ENCODE results near the gene ALG1. TPM values are rescaled to one million over a fixed set of nuclear protein-coding genes. Genes with fewer than 3 reads are reported as not detected.

Gene ALG1
- total and polyA plus RNA-seq, 10 of the 15 experiments (the other 5 are each of a cell fraction or from before 2014, with no cell fraction given) = 1.5 to 43.2 (median 23.8) TPM

DNA sequence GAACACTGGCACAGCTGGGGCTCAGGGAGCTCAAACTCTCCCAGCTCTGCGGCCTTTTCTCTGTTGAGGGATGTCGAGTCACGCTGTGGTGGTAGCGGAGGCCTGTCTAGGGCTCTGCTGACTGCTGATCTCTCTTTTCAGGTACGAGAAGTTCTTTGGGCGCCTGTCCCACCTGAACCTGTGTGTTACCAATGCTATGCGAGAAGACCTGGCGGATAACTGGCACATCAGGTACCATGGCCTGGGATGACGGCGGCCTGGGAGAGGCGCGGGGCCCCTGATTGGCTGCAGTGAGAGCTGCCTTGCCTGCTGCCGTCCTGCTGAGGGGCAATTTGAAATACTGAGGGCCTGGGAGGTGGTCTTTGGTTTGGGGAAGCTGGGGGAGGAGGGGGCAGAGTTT lies 5.7 kb downstream of the ALG1 start:
- WGBS (ENCODE audit: insufficient coverage, insufficient replicate concordance, low lambda C conversion rate, missing lambda C conversion rate) = 98% methylated on average over 13 of the region's 13 CpGs
- CTCF ChIA-PET = no interaction called here
- Histone ChIP-seq H2AFZ (ENCODE audit: control insufficient read depth, low read depth, low read length) (no peak overlapping the region), H3K27ac (ENCODE audit: control insufficient read depth, insufficient read depth) (no peak overlapping the region), H3K4me2 (ENCODE audit: control insufficient read depth, insufficient read depth) (no peak overlapping the region), H3K36me3 (ENCODE audit: control insufficient read depth in 2 of 2, insufficient read depth in 2 of 2, low read length in 1 of 2) (peaks cover 5% of the 10 kb centered on the region in 2 experiments; a peak in 3 of 4 replicates), H3K4me1 (ENCODE audit: control insufficient read depth, insufficient read depth, low read length) (peaks cover 5% of the 10 kb centered on the region; the same call in 1 of the 2 replicates), H4K20me1 (ENCODE audit: control insufficient read depth, insufficient read depth) (no peaks in the 10 kb centered on the region), H3K79me2 (ENCODE audit: control insufficient read depth, insufficient read depth, low read length) (peaks cover 7% of the 10 kb centered on the region), H3K4me3 (no peak overlapping the region), H3K9ac (ENCODE audit: control insufficient read depth, insufficient read depth, low read length) (no peak overlapping the region), H3K27me3 (replicated peaks in 1 of 2; ENCODE audit: control insufficient read depth in 2 of 2, insufficient read depth in 2 of 2, low read length in 1 of 2) (no peaks in the 10 kb centered on the region), H3K9me3 (replicated peaks; ENCODE audit: control insufficient read depth, insufficient read depth, low read length) (no peaks in the 10 kb centered on the region)
- BruUV-seq (replicated peaks) = no TSS peak
- ATAC-seq (no peak), FAIRE-seq (no peak), DNase-seq (ENCODE audit: low read depth, low spot score) (no peak)
- in situ Hi-C loops (cut with MboI) (no loop called here), intact Hi-C loops (cut with micrococcal nuclease; ENCODE audit: unreplicated experiment) (no loop called here)
- POLR2A ChIA-PET = no interaction called here
- RAD21 ChIA-PET (ENCODE audit: unreplicated experiment) = no interaction called here
- SMC1A ChIA-PET (ENCODE audit: uncharacterized antibody, unreplicated experiment) = no interaction called here
- TF ChIP-seq CREM (IDR thresholded peaks at IDR 0.05; ENCODE audit: low read depth) (no peak), JUNB (IDR thresholded peaks at IDR 0.05) (no peak), ZNF207 (IDR thresholded peaks at IDR 0.05; ENCODE audit: borderline replicate concordance) (no peak), FOXK2 (IDR thresholded peaks at IDR 0.05) (no peak), NFYA (IDR thresholded peaks at IDR 0.05; ENCODE audit: borderline replicate concordance, low read depth, low read length) (no peak), RUNX3 (IDR thresholded peaks at IDR 0.05; ENCODE audit: low read length) (no peak)
- TF ChIP-seq, protein P1, sequence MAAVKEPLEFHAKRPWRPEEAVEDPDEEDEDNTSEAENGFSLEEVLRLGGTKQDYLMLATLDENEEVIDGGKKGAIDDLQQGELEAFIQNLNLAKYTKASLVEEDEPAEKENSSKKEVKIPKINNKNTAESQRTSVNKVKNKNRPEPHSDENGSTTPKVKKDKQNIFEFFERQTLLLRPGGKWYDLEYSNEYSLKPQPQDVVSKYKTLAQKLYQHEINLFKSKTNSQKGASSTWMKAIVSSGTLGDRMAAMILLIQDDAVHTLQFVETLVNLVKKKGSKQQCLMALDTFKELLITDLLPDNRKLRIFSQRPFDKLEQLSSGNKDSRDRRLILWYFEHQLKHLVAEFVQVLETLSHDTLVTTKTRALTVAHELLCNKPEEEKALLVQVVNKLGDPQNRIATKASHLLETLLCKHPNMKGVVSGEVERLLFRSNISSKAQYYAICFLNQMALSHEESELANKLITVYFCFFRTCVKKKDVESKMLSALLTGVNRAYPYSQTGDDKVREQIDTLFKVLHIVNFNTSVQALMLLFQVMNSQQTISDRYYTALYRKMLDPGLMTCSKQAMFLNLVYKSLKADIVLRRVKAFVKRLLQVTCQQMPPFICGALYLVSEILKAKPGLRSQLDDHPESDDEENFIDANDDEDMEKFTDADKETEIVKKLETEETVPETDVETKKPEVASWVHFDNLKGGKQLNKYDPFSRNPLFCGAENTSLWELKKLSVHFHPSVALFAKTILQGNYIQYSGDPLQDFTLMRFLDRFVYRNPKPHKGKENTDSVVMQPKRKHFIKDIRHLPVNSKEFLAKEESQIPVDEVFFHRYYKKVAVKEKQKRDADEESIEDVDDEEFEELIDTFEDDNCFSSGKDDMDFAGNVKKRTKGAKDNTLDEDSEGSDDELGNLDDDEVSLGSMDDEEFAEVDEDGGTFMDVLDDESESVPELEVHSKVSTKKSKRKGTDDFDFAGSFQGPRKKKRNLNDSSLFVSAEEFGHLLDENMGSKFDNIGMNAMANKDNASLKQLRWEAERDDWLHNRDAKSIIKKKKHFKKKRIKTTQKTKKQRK (IDR thresholded peaks at IDR 0.05; ENCODE audit: low read depth, low read length) = no peak
- TF ChIP-seq, protein P2, sequence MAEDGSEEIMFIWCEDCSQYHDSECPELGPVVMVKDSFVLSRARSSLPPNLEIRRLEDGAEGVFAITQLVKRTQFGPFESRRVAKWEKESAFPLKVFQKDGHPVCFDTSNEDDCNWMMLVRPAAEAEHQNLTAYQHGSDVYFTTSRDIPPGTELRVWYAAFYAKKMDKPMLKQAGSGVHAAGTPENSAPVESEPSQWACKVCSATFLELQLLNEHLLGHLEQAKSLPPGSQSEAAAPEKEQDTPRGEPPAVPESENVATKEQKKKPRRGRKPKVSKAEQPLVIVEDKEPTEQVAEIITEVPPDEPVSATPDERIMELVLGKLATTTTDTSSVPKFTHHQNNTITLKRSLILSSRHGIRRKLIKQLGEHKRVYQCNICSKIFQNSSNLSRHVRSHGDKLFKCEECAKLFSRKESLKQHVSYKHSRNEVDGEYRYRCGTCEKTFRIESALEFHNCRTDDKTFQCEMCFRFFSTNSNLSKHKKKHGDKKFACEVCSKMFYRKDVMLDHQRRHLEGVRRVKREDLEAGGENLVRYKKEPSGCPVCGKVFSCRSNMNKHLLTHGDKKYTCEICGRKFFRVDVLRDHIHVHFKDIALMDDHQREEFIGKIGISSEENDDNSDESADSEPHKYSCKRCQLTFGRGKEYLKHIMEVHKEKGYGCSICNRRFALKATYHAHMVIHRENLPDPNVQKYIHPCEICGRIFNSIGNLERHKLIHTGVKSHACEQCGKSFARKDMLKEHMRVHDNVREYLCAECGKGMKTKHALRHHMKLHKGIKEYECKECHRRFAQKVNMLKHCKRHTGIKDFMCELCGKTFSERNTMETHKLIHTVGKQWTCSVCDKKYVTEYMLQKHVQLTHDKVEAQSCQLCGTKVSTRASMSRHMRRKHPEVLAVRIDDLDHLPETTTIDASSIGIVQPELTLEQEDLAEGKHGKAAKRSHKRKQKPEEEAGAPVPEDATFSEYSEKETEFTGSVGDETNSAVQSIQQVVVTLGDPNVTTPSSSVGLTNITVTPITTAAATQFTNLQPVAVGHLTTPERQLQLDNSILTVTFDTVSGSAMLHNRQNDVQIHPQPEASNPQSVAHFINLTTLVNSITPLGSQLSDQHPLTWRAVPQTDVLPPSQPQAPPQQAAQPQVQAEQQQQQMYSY (CRISPR knock-in tag; IDR thresholded peaks at IDR 0.05) = no peak

Measured in GM12878 (cell line).